Measurements from ENCODE around the gene VAC14.

VAC14 gene

GRCh38 chr16:70638814-70639792 is 161.9 kb downstream of the VAC14 start:
- TF ChIP-seq, protein P1, sequence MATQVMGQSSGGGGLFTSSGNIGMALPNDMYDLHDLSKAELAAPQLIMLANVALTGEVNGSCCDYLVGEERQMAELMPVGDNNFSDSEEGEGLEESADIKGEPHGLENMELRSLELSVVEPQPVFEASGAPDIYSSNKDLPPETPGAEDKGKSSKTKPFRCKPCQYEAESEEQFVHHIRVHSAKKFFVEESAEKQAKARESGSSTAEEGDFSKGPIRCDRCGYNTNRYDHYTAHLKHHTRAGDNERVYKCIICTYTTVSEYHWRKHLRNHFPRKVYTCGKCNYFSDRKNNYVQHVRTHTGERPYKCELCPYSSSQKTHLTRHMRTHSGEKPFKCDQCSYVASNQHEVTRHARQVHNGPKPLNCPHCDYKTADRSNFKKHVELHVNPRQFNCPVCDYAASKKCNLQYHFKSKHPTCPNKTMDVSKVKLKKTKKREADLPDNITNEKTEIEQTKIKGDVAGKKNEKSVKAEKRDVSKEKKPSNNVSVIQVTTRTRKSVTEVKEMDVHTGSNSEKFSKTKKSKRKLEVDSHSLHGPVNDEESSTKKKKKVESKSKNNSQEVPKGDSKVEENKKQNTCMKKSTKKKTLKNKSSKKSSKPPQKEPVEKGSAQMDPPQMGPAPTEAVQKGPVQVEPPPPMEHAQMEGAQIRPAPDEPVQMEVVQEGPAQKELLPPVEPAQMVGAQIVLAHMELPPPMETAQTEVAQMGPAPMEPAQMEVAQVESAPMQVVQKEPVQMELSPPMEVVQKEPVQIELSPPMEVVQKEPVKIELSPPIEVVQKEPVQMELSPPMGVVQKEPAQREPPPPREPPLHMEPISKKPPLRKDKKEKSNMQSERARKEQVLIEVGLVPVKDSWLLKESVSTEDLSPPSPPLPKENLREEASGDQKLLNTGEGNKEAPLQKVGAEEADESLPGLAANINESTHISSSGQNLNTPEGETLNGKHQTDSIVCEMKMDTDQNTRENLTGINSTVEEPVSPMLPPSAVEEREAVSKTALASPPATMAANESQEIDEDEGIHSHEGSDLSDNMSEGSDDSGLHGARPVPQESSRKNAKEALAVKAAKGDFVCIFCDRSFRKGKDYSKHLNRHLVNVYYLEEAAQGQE (IDR thresholded peaks at IDR 0.05; ENCODE audit: insufficient read depth in 1 of 2, low read depth in 2 of 2, low read length in 2 of 2), result no peak
- no peak for TF ChIP-seq FOXP2 (optimal IDR thresholded peaks at IDR 0.05; ENCODE audit: borderline replicate concordance, extremely low read depth, extremely low read length, insufficient read depth)
